Parathyroid adenoma (tissue), 2 donors: ENCODE results near the gene DDX1.
"Not testable (repeated sequence)": the region's sequence is repeated elsewhere in the genome, so short reads cannot be mapped to it uniquely, and the experiment has no call there.

Source experiments
- H2AFZ ChIP-seq: fragments of 300-600 bp; sonication (generic); one replicate; pipeline ENCODE4 v1.7.0; 2017; ENCODE audit warnings: antibody characterized with exemption, mild to moderate bottlenecking
- H3K27ac ChIP-seq: fragments of 300-600 bp; sonication (generic); one replicate; pipeline ENCODE4 v1.7.0; 2017
- H3K27me3 ChIP-seq: fragments of 300-600 bp; sonication (generic); one replicate; pipeline ENCODE4 v1.7.0; 2017; ENCODE audit warnings: low read length; ENCODE audit not compliant: control insufficient read depth, insufficient read depth
- H3K36me3 ChIP-seq: fragments of 300-600 bp; sonication (generic); one replicate; pipeline ENCODE4 v1.7.0; 2017; ENCODE audit warnings: low read length; ENCODE audit not compliant: control insufficient read depth, insufficient read depth
- H3K4me1 ChIP-seq: fragments of 300-600 bp; sonication (generic); one replicate; pipeline ENCODE4 v1.7.0; 2017; ENCODE audit warnings: control low read depth
- H3K4me2 ChIP-seq: fragments of 300-600 bp; sonication (generic); one replicate; pipeline ENCODE4 v1.7.0; 2017; ENCODE audit warnings: low read length
- H3K4me3 ChIP-seq: fragments of 300-600 bp; sonication (generic); one replicate; pipeline ENCODE4 v1.7.0; 2017; ENCODE audit warnings: low read depth, low read length
- H3K79me2 ChIP-seq: fragments of 300-600 bp; sonication (generic); one replicate; pipeline ENCODE4 v1.7.0; 2017; ENCODE audit warnings: control low read depth
- H3K9ac ChIP-seq: fragments of 300-600 bp; sonication (generic); one replicate; pipeline ENCODE4 v1.7.0; 2017; ENCODE audit warnings: mild to moderate bottlenecking
- H3K9me3 ChIP-seq: fragments of 300-600 bp; sonication (generic); one replicate; pipeline ENCODE4 v1.7.0; 2017; ENCODE audit warnings: low read length; ENCODE audit not compliant: control insufficient read depth
- TF ChIP-seq, protein P1 (sequence below): fragments of 300-600 bp; sonication (generic); IDR thresholded peaks from one replicate; pipeline ENCODE4 v1.7.0; 2017; ENCODE audit warnings: antibody characterized with exemption, mild to moderate bottlenecking
- donor health status: primary hyperparathyroidism.

Gene DDX1

DNA sequence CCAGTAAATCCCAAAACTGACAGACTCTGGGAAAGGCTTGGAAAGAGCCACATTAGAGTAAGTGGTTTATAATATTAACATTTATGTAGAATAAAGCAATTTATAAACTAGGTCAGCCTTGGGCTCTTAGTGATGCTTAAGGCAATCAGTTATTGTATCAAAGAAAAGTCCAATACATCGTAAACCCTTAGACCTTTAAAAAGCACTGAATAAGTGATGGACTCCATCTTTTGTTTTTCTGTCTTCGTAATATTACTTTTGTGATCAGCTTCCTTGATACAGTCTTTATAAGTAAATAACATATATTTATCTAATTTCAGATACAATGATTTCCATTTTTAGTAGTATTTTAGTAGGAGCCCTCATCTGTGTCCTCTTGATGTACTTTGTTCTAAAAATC, 28.7 kb downstream of the DDX1 start:
- H3K9me3 ChIP-seq = no peaks in the 10 kb centered on the region
- no peaks in the 10 kb centered on the region for H3K79me2 ChIP-seq

DNA sequence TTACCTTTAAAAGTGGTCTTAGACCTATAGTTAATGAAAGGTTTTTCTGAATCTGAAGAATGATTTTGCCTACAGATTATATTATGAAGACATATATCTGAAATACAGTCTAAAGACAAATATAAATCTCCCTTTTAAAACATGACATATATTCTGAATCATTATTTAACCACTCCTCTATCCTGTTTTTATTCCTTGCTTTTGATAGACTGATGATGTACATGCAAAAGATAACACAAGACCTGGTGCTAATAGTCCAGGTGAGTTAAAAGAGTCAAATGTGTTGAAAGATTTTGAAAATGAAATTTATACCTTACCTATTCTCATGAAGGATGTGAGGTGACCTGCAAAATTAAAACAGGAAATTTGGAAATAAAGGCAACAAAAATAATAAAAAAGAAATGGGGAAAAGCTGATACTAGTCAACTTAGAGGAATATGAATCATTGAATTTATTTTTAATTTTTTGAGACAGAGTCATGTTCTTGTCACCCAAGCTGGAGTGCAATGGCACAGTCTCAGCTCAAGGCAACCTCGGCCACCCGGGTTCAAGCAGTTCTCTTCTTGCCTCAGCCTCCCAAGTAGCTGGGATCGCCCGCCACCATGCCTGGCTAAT, 29.3 kb downstream of the DDX1 start:
- H3K9me3 ChIP-seq = no peaks in the 10 kb centered on the region
- no peaks in the 10 kb centered on the region for H3K4me1 ChIP-seq
- H3K36me3 ChIP-seq = no peaks in the 10 kb centered on the region
- no peak overlapping the region for H3K4me3 ChIP-seq
- TF ChIP-seq, protein P1, sequence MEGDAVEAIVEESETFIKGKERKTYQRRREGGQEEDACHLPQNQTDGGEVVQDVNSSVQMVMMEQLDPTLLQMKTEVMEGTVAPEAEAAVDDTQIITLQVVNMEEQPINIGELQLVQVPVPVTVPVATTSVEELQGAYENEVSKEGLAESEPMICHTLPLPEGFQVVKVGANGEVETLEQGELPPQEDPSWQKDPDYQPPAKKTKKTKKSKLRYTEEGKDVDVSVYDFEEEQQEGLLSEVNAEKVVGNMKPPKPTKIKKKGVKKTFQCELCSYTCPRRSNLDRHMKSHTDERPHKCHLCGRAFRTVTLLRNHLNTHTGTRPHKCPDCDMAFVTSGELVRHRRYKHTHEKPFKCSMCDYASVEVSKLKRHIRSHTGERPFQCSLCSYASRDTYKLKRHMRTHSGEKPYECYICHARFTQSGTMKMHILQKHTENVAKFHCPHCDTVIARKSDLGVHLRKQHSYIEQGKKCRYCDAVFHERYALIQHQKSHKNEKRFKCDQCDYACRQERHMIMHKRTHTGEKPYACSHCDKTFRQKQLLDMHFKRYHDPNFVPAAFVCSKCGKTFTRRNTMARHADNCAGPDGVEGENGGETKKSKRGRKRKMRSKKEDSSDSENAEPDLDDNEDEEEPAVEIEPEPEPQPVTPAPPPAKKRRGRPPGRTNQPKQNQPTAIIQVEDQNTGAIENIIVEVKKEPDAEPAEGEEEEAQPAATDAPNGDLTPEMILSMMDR = no peak
- no peak overlapping the region for H3K4me2 ChIP-seq
- no peaks in the 10 kb centered on the region for H3K27me3 ChIP-seq
- H3K27ac ChIP-seq = no peak overlapping the region
- H2AFZ ChIP-seq = no peak overlapping the region
- H3K9ac ChIP-seq = no peak overlapping the region
- no peaks in the 10 kb centered on the region for H3K79me2 ChIP-seq

More for the DNA sequence above, 28.7 kb downstream of the DDX1 start:
- H3K36me3 ChIP-seq = no peaks in the 10 kb centered on the region
- TF ChIP-seq, protein P1 = no peak
- H3K9ac ChIP-seq = no peak overlapping the region
- no peak overlapping the region for H2AFZ ChIP-seq
- H3K4me1 ChIP-seq = no peaks in the 10 kb centered on the region
- H3K4me3 ChIP-seq = no peak overlapping the region
- H3K27me3 ChIP-seq = no peaks in the 10 kb centered on the region
- no peak overlapping the region for H3K4me2 ChIP-seq
- no peak overlapping the region for H3K27ac ChIP-seq

DNA sequence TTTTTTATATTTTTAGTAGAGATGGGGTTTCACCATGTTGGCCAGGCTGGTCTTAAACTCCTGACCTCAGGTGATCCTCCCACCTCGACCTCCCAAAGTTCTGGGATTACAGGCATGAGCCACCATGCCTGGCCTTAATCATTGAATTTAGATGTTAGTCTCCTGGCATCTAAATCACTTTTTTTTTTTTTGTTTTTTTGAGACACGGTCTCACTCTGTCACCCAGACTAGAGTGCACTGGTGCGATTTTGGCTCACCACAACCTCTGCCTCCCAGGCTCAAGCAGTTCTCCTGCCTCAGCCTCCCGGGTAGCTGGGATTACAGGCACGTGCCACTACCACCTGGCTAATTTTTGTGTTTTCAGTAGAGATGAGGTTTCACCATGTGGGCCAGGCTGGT, 29.8 kb downstream of the DDX1 start:
- not testable (repeated sequence) for H3K36me3 ChIP-seq, H3K4me3 ChIP-seq, H3K27ac ChIP-seq, H3K9me3 ChIP-seq, H2AFZ ChIP-seq, H3K79me2 ChIP-seq, H3K4me1 ChIP-seq, H3K27me3 ChIP-seq, H3K4me2 ChIP-seq, H3K9ac ChIP-seq

DNA sequence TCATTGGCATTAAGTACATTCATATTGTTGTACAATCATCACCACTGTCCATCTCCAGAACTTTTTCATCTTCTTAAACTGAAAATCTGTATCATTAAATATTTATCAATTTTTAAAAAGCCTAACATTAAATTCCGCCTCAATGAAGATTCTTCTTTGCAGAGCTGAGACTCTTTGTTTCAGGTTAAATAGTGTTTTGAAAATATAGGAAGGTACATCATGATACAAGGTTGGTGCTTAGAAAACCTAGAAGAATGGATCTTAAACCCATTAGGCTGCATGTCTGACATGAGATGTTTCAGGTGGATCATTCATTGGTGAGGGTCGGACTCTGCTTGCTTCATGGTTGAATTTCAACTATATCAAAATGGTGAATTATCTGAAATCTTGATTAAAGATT, 30.5 kb downstream of the DDX1 start:
- H3K9me3 ChIP-seq = no peaks in the 10 kb centered on the region
- H3K27me3 ChIP-seq = no peaks in the 10 kb centered on the region
- H3K4me1 ChIP-seq = no peaks in the 10 kb centered on the region
- H2AFZ ChIP-seq = no peak overlapping the region
- no peak overlapping the region for H3K4me3 ChIP-seq
- no peaks in the 10 kb centered on the region for H3K36me3 ChIP-seq
- no peak overlapping the region for H3K9ac ChIP-seq
- H3K79me2 ChIP-seq = no peaks in the 10 kb centered on the region
- H3K4me2 ChIP-seq = no peak overlapping the region
- no peak overlapping the region for H3K27ac ChIP-seq
- TF ChIP-seq, protein P1 = no peak

DNA sequence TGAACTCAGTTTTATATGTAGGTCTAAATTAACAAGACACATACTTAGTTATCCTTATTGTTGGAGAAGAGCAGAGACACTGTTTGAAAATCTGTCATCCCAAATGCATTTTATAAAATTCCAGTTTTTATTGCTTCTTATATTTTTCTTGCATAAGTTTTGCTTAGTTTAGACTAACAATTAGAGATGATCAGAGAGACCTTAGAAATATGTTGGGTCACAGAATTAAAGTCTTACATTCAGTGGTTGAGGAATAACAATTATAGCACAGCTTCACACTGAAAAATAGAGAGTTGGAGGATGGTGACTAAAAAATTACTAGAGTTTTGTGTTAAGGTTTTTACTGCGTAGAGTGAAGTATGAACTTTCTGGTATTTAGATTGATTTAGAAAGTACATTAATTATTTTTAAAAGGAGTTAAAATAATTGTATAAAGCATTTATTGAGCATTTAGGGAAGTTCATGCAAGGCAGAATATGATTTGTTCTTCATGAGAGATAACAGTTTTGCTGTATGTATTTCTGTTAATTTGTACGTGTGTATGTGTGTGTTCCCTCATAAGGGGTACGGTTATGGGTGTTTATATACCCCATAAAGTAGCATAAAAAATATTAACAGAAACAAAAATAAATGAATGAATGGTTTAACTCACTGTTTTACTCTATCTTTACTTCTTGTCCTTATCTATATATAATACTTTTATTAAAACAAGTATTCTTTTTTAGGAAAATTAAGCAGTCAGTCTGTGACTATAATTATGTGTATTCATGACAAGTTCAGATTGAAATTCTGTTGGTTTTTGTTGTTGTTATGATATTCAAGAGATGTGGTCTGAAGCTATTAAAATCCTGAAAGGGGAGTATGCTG, 31.2 kb downstream of the DDX1 start:
- Histone ChIP-seq H3K4me2 (no peak overlapping the region), H3K27me3 (no peaks in the 10 kb centered on the region), H3K9me3 (no peaks in the 10 kb centered on the region), H3K36me3 (no peaks in the 10 kb centered on the region), H3K4me3 (no peak overlapping the region), H3K9ac (no peak overlapping the region), H3K79me2 (no peaks in the 10 kb centered on the region), H3K27ac (no peak overlapping the region), H3K4me1 (no peaks in the 10 kb centered on the region), H2AFZ (no peak overlapping the region)
- TF ChIP-seq, protein P1 = no peak
